ENCODE measurements around the gene ZNF106. TPM values are rescaled to one million over a fixed set of nuclear protein-coding genes. Genes with fewer than 3 reads are reported as not detected.

Gene ZNF106
- total RNA-seq, 1 donor from 2014 or later = 58.1 TPM

GRCh38 chr15:42409011-42409410 lies 81.9 kb downstream of the ZNF106 start:
- no peak for TF ChIP-seq CTCF (IDR thresholded peaks at IDR 0.05)
- H3K9me3 Mint-ChIP-seq (ENCODE audit: low read depth) = no peaks in the 10 kb centered on the region
- H3K4me3 Mint-ChIP-seq (ENCODE audit: unreplicated experiment) = no peak overlapping the region
- H3K27me3 Mint-ChIP-seq (ENCODE audit: low read depth) = no peaks in the 10 kb centered on the region
- H3K4me1 Mint-ChIP-seq (ENCODE audit: low read depth) = peaks cover 3% of the 10 kb centered on the region
- H3K36me3 Mint-ChIP-seq (ENCODE audit: low read depth) = peaks cover 16% of the 10 kb centered on the region
- no peak overlapping the region for H3K27ac Mint-ChIP-seq (ENCODE audit: unreplicated experiment)
- DNase-seq (ENCODE audit: low spot score) = no peak

- H3K27me3 Mint-ChIP-seq (ENCODE audit: low read depth) = no peaks in the 10 kb centered on the region
- no peak overlapping the region for H3K27ac Mint-ChIP-seq (ENCODE audit: unreplicated experiment)
- peaks cover 16% of the 10 kb centered on the region for H3K36me3 Mint-ChIP-seq (ENCODE audit: low read depth)
- no peak overlapping the region for H3K4me3 Mint-ChIP-seq (ENCODE audit: unreplicated experiment)
- TF ChIP-seq CTCF (IDR thresholded peaks at IDR 0.05) = no peak
- no peak for DNase-seq (ENCODE audit: low spot score)
- no peaks in the 10 kb centered on the region for H3K4me1 Mint-ChIP-seq (ENCODE audit: low read depth)
- no peaks in the 10 kb centered on the region for H3K9me3 Mint-ChIP-seq (ENCODE audit: low read depth)
Measured at GRCh38 chr15:42408178-42408577, 82.8 kb downstream of the ZNF106 start.

GRCh38 chr15:42405863-42406482 lies 85.0 kb downstream of the ZNF106 start:
- no peak for TF ChIP-seq CTCF (IDR thresholded peaks at IDR 0.05)
- Mint-ChIP-seq H3K4me3 (ENCODE audit: unreplicated experiment) (no peak overlapping the region), H3K27ac (ENCODE audit: unreplicated experiment) (no peak overlapping the region), H3K9me3 (ENCODE audit: low read depth) (no peaks in the 10 kb centered on the region), H3K27me3 (ENCODE audit: low read depth) (no peaks in the 10 kb centered on the region), H3K36me3 (ENCODE audit: low read depth) (peaks cover 5% of the 10 kb centered on the region), H3K4me1 (ENCODE audit: low read depth) (no peaks in the 10 kb centered on the region)
- DNase-seq (ENCODE audit: low spot score) = no peak

- Mint-ChIP-seq H3K27ac (ENCODE audit: unreplicated experiment) (no peak overlapping the region), H3K9me3 (ENCODE audit: low read depth) (no peaks in the 10 kb centered on the region), H3K36me3 (ENCODE audit: low read depth) (peaks cover 2% of the 10 kb centered on the region), H3K4me1 (ENCODE audit: low read depth) (no peaks in the 10 kb centered on the region), H3K27me3 (ENCODE audit: low read depth) (no peaks in the 10 kb centered on the region), H3K4me3 (ENCODE audit: unreplicated experiment) (no peak overlapping the region)
- DNase-seq (ENCODE audit: low spot score) = no peak
- no peak for TF ChIP-seq CTCF (IDR thresholded peaks at IDR 0.05)
Measured at GRCh38 chr15:42404461-42405235, 86.3 kb downstream of the ZNF106 start.

- H3K27ac Mint-ChIP-seq (ENCODE audit: unreplicated experiment) = no peak overlapping the region
- H3K4me3 Mint-ChIP-seq (ENCODE audit: unreplicated experiment) = no peak overlapping the region
- no peaks in the 10 kb centered on the region for H3K9me3 Mint-ChIP-seq (ENCODE audit: low read depth)
- TF ChIP-seq CTCF (IDR thresholded peaks at IDR 0.05) = no peak
- H3K27me3 Mint-ChIP-seq (ENCODE audit: low read depth) = no peaks in the 10 kb centered on the region
- H3K4me1 Mint-ChIP-seq (ENCODE audit: low read depth) = no peaks in the 10 kb centered on the region
- peaks cover 2% of the 10 kb centered on the region for H3K36me3 Mint-ChIP-seq (ENCODE audit: low read depth)
- DNase-seq (ENCODE audit: low spot score) = no peak
Measured at GRCh38 chr15:42403389-42403788, 87.6 kb downstream of the ZNF106 start.
